GM13976 (cell line): ENCODE results near the gene SLC17A9.

ENCODE experiments used
- DNase-seq: peaks from one replicate; pipeline ENCODE4 v3.0.0; 2012; ENCODE audit warnings: low spot score
- CTCF ChIP-seq: IDR thresholded peaks from 2 replicates; pipeline ENCODE4 v1.5.1; 2012; ENCODE audit warnings: borderline replicate concordance, mild to moderate bottlenecking; ENCODE audit not compliant: insufficient read depth; ENCODE audit errors: extremely low read depth, missing control alignments, control extremely low read depth
- in situ Hi-C: fragments of 300-500 bp; cut with MboI; formaldehyde crosslinking; loops from one replicate; pipeline ENCODE4 v1.12.0; 2022; ENCODE audit warnings: low sequenced_read_pairs, mixed read lengths, inconsistent platforms; ENCODE audit not compliant: unreplicated experiment

SLC17A9 gene

GRCh38 chr20:62961310-62961783 is 8.8 kb downstream of the SLC17A9 start:
- no peak for TF ChIP-seq CTCF
- no peak for DNase-seq
- in situ Hi-C loops: no loop called here

GRCh38 chr20:62961799-62962198 is 9.3 kb downstream of the SLC17A9 start:
- no peak for DNase-seq
- TF ChIP-seq CTCF: no peak
- in situ Hi-C loops: no loop called here

- in situ Hi-C loops: no loop called here
- no peak for TF ChIP-seq CTCF
- no peak for DNase-seq
Observed at GRCh38 chr20:62962221-62962879, 9.8 kb downstream of the SLC17A9 start.

GRCh38 chr20:62962891-62963613 is 10.5 kb downstream of the SLC17A9 start:
- no peak for DNase-seq
- TF ChIP-seq CTCF: no peak
- in situ Hi-C loops: no loop called here

GRCh38 chr20:62963614-62964397 is 11.3 kb downstream of the SLC17A9 start:
- TF ChIP-seq CTCF: no peak
- in situ Hi-C loops: no loop called here
- DNase-seq: no peak

GRCh38 chr20:62964700-62965099 is 12.2 kb downstream of the SLC17A9 start:
- in situ Hi-C loops: no loop called here

More at GRCh38 chr20:62964700-62965099, 12.2 kb downstream of the SLC17A9 start:
- TF ChIP-seq CTCF: no peak
- DNase-seq: no peak
